Renal pelvis (tissue), 4 donors: ENCODE measurements around the gene FOSB. TPM values are rescaled to one million over a fixed set of nuclear protein-coding genes. Genes with fewer than 3 reads are reported as not detected.

Source experiments
- DNase-seq: peaks from one replicate; pipeline ENCODE4 v3.0.0-alpha.2; 2013
- polyA plus RNA-seq, 3 donors: library from polyadenylated mRNA; unstranded; fragments of 120-200 nt; gene quantifications; one replicate each; pipeline ENCODE4 v1.2.1, GENCODE V29; 2013; ENCODE audit not compliant: insufficient read length in 3 of 3

The FOSB gene
- polyA plus RNA-seq, 3 donors, result 9.8 to 13.1 (median 11.1) TPM

DNA sequence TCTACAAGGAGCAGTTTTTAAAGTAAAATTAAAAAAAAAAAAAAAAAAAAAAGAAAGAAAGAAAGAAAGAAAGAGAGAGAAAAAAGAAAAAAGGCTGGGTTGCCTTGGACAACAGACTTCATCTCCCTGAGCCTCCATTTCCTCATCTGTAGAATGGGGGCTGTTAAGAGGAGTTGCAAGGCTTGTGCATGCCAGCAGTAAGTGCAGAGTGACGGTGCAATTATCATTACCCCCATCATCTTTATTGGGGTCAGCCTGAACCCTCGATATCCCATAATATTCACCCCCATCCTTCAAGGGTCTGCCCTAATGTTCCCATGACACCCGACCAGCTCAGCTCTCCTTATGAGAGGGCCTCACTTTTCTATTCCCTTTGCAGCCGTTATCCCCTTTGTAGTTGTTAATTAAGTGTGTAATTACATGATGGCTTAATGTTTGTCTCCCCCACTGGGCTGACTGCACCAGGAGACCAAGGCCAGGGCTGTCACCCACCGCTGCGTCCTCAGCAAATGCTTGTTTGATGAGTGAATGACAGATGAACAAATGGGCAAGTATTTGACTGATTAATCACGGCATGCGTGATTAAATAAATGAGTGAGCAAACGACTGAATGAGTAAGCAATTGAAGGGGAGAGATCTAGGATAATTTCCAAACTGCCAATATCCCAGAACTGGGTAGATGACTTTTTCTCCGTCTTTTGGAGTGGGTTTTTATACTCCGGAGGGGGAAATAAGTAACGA, 10.1 kb downstream of the FOSB start:
- no peak for DNase-seq

DNA sequence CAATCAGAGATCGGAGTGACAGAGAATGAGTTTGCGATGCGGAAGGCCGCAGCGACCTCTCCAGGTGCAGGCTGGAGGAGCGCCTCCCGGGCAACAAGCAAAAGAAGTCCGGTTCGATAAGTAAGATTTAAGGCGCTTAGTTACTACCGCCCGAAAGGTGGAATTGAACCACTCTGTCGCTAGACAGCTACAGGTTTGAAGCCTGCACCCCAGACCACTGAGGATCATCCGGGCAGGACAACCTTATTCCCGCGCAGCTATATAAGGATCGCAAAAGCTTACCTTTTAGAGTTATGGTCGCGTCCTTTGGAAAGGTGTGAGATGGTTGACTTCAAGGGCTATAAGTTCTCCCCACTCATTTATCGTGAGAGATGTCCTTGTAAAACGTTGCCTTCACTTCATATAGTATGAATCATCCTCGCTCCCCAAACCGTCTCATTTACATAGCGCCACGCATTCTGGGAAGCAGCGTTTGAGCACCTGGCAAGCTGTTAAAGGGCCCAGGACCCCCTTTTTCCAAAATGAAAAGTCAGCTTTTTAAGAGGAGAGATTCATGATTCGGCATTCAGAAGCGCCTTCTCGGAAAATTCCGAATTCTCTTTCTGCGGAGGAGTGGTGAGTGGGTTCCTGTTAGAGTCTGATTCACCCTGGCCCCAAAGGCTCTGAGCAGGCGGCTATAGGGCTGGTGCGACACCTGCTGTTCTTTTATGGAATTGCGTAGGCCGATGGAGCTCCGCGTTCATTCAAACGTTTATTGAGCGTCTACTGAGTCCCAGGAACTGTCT, 10.8 kb downstream of the FOSB start:
- peak; percentile 80 for DNase-seq

DNA sequence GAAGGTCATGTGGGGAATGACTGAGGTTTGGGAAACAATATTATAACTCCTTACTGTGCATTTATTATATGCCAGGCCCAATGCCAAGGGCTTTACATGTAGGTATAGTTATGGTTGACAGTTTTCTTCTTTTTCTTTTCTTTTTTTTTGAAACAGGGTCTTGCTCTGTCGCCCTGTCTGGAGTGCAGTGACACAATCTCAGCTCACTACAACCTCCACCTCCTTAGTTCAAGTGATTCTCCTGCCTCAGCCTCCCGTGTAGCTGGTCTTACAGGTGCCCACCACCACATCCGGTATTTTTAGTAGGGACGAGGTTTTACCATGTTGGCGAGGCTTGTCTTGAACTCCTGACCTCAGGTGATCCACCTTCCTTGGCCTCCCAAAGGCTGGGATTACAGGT, 15.2 kb downstream of the FOSB start:
- no peak for DNase-seq

DNA sequence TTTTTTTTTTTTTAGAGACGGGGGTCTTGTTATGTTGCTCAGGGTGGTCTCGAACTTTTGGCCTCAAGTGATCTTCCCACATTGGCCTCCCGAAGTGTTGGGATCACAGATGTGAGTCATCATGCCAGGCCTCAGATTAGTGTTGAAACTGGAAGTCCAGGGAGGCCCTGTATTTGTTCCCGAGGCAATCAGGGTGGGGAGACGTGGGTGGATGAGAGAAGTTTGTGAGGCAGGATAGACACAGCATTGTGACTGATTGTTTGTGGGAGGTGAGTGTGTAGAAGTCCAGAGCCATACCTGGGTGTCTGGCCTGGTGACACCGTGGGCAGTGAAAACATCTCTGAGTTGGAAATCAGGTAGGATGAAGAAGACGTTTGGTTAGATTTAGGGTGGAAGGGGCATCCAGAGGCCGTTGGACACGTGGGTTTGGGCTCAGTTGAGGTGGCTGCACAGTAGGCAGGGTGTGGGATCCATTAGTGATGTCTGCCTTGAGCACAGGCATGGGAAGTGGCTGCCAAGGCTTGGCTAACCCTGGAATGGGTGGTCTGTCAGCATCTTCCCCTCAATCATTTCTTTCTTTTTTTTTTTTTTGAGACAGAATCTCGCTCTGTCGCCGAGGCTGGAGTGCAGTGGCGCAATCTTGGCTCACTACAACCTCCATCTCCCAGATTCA, 16.6 kb downstream of the FOSB start:
- DNase-seq, result no peak

DNA sequence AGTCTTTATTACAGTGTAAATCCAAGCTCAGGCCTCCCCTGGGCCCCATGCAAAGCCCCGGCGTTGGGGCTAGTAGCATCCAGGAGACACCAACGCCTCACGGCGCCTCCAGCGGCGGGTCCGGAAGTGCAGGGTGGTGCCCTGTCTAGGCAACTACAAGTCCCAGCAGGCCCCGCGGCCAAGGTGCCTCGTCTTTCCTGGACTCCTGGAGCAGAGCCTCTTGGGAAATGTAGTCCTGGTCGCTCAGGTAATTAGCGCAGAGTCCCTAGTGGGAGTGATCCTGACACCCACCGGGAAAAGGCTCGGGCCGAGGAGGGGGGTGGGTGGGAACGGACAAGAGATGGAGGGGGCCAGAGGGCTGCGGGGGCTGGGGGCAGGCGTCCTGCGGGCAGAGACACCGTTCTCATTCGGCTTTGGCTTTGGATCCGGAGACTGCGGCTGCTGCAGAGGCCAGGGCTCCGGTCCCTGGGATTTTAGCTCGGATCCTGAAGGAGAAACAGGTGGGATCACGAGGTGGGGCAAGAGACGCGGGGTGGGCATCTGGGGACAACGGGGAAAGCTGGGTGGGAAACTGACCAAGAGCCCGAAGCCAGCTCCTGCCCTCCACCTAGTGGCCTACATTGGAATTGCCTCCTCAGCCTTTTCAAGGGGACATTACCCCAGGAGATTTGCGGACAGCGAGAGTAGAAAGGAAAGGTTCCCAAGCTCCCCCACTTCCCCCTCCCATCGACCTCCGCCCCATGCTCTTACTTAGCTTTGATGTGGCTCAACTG, 17.7 kb downstream of the FOSB start:
- peak; percentile 89 for DNase-seq

DNA sequence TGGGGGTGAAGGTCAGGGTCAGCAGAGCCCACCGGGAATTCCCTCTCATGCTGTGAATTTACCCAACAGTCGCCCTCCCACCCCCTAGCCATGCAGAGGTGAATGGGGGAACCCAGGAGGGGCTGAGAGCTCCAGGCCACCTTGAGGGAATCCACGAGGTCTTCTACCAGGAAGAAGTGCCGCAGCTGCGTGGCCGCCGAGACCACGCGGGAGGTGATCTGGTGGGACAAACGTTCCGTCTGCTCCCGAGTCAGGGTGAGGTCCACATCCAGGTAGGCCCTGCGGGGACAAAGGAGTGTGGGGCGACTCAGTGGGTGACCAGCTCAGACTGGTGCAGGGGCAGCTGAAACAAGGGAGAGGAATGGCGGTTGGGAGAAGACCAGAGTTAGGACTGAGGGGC, 20.9 kb downstream of the FOSB start:
- DNase-seq, result no peak

DNA sequence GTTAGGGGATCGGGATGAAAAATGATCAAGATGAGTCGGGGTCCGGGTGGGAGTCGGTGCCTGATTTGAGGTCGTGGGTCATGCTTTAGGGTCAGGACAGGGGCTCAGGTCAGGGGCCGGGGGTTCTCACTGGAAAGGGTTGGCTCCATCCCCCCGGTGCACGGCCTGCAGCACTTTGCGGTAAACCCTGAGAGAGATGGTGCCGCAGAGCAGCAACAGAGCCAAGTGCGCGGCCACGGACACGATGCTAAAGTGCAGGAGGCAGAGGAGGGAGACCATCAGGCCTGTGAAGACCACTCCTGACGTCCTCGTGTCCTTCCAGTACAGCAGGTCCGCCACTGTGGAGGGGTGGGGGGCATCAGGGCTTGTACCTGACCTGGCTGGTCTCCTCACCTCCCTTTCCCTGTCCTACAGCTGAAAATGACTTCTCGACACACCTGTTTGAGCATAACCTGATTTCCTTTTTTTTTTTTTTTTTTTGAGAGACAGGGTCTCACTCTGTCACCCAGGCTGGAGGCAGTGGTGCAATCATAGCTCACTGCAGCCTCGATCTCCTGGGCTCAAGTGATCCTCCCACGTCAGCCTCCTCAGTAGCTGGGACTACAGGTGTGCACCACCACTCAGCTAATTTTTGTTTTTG, 21.5 kb downstream of the FOSB start:
- no peak for DNase-seq

DNA sequence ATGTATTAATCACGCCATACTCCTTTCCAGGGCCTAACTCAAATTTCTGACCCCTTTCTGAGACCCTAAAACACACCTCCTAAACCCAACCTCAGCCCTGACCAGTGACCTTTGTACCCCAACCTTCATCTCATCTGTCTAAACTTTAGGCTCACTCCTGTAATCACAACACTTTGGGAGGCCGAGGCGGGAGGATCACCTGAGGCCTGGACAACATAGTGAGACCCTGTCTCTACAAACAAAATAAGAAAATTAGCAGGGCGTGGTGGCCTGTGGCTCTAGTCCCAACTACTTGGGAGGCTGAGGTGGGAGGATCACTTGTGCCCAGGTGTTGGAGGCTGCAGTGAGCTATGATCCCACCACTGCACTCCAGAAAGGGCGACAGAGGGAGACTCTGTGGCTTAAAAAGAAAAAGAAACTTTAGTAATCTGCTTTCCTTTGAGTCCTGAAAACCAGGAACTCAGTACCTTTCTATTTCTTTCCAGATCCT, 24.4 kb downstream of the FOSB start:
- no peak for DNase-seq

DNA sequence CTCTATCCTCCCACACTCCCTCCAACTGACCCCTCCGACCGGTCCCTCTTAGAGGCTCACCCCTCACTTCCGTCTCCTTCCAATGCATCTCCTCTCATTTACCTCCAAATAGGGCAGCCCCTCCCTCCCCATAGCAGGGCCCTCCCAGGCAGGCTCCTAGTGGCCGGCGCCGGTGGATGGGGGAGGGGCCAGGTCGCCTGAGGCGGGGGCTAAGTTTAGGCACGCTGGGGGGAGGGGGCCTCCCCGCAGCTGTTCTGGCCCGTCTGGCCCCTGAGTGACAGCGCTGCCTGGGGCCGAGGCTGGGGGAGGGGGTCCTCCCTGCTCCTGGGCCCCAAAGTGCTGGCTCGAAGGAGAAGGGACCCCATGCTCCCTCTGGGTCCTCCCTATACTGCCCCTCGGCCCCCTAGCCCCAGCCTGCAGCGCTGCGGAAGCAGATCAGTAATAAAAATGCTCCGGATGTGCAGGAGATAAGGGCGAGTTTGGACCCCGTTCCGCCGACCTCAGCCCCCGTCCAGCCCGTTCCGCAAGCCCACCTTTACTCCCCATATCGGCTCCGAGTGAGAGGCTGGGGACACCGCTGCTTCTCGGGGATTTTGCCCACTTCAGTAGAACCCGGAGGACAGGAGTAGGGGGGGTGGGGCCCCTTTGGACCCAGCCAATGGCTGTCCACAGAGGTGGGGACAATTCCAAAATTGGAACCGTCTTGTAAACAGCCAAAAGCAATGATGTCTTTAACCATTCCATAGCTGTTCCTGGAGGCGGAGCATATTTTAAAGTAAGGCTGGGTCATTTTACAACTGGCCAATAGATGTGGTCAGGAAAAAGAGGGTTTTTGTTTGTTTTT, 25.1 kb downstream of the FOSB start:
- peak; percentile 60 for DNase-seq

DNA sequence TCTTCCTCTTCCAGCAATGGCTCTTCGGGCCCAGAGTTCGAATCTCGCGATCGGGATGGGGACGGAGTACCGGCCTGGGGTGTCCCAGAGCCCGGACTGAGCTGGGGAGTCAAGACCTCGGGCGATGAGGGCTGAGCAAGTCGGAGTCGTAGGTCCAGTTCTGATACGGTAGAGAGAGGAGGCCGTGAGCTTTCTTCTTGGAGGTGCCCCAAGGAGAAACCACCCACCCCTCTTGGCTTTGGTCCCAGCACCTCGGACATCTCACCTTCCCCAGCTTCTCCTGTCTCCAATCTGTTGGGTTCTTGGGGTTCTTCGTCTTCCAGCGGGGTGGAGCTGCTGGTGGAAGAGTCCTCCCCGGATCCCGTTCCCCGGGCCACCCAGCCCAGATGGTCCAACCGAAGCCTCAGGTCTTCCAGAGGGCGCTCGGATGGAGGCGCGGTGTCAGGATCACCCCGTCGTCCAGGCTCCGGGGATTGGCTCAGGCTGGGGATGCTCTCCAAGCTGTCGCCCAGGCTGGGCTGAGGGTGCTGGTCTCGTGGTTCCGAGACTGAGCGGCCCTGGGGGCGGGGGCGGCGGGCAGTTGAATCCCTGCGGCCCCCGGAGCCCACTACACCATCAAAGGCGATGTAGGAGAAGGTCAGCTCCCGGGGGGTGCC, 26.6 kb downstream of the FOSB start:
- no peak for DNase-seq

DNA sequence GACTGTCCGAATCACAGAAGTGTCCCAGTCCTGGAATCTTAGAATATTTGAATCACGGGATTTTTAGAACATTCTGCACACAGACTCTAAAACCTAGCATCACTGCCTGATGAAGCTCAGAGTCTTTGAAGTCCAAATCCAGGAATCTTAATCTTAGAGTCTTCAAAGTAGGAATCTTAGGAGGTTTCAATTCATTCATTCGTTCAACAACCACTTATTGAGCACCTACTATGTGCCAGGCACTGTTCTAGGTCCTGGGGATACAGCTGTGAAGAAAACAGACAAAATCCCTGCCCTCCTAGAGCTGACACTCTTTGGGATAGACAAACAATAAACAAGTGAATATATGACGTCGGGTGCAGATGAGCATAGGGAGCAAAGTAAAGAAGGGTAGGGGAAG, 27.4 kb downstream of the FOSB start:
- DNase-seq, result no peak

DNA sequence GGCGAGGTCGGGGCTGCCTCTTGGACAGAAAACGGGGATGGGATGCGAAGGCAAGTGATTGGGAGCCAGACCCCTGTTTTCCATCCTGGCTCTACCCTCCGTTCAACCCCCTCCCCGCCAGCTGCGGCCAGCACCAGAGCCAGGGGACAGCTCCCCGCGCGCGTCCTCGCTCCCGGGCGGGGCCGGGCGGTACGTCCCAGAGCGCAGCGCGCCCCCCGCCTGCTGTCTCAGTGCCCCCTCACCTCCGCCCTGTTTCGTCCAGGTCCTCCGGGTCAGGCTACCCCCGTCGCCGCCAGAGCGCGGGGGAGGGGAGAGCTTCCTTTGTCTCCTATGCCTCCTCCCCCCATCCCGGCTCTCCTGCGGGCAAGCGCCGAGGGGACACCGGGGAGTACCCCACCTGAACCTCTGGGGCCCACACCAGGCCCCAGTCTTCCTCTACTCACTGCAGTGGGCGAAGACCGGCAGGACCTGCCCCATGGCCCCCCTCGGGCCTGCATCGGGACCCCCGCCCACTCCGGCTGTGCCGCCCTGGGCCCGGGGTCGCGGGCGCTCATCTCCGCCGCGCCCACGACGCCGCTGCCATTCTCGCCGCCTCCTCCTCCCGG, 28.7 kb downstream of the FOSB start:
- peak; percentile 53 for DNase-seq

DNA sequence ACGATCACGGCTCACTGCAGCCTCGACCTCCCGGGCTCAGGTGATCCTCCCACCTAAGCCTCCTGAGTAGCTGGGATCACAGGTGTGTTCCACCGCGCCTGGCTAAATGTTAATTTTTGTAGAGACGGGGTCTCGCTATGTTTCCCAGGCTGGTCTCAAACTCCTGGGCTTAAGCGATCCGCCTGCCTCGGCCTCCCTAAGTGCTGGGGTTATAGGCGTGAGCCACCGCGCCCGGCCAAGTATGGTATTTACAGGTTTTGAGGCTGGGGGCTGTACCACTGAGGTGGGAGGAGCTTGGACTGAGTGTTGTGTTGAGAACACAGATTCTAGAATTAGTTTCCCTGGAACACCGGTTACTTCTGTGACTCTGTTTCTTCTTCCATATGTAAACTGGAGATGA, 30.0 kb downstream of the FOSB start:
- DNase-seq, result no peak

DNA sequence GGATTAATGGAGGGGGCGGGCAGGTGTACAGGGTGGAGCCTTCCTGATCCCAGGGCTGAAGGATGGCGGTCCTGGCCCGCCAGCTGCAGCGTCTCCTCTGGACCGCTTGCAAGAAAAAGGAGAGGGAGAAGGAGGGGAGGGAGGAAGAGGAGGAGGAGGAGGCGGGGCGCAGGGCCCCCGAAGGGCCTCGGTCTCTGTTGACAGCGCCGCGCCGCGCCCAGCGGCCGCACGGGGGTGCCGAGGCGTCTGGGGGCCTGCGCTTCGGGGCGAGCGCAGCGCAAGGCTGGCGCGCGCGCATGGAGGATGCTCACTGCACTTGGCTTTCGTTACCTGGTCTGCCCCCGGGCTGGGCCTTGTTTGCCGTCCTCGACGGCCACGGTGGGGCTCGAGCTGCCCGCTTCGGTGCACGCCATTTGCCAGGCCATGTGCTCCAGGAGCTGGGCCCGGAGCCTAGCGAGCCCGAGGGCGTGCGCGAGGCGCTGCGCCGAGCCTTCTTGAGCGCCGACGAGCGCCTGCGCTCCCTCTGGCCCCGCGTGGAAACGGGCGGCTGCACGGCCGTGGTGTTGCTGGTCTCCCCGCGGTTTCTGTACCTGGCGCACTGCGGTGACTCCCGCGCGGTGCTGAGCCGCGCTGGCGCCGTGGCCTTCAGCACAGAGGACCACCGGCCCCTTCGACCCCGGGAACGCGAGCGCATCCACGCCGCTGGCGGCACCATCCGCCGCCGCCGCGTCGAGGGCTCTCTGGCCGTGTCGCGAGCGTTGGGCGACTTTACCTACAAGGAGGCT, 30.8 kb downstream of the FOSB start, which contains the start of gene PPM1N:
Gene PPM1N, plus strand, starts transcription at position 33 of the 785 bp plus-strand sequence. Its CDS starts 30 bp downstream, at position 63.
- no peak for DNase-seq

DNA sequence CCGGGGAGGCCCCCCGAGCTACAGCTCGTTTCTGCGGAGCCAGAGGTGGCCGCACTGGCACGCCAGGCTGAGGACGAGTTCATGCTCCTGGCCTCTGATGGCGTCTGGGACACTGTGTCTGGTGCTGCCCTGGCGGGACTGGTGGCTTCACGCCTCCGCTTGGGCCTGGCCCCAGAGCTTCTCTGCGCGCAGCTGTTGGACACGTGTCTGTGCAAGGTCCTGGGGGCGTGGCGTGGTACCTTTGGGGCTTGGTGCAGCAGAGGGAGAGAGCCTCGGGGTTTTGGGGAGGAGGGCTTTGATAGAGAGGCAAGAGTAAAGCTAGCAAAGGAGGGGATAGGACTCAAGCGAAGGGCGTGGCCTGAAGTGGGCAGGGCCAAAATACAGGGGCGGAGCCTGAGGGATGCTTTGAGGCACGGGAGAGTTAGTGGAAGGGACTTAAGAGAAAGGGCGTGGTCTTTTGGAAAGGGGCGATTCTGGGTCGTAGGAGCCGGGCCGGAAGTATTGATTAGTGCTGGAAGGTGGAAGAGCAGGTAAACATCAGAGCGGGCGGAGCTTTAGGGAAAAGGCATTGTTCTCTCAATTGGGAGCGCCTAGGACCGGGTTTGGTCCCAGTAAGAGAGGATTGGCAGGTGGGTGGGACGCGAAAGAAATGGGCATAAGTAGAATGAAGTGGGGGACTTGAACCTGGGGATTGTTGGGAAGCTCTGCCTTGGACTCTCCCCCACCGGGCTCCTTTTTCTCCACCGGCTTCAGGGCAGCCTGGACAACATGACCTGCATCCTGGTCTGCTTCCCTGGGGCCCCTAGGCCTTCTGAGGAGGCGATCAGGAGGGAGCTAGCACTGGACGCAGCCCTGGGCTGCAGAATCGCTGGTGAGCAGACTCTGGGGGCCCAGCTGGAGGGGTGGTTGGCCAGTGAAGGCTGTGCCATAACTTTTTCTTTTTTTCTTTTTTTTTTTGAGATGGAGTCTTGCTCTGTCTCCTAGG, 31.7 kb downstream of the FOSB start:
- no peak for DNase-seq

DNA sequence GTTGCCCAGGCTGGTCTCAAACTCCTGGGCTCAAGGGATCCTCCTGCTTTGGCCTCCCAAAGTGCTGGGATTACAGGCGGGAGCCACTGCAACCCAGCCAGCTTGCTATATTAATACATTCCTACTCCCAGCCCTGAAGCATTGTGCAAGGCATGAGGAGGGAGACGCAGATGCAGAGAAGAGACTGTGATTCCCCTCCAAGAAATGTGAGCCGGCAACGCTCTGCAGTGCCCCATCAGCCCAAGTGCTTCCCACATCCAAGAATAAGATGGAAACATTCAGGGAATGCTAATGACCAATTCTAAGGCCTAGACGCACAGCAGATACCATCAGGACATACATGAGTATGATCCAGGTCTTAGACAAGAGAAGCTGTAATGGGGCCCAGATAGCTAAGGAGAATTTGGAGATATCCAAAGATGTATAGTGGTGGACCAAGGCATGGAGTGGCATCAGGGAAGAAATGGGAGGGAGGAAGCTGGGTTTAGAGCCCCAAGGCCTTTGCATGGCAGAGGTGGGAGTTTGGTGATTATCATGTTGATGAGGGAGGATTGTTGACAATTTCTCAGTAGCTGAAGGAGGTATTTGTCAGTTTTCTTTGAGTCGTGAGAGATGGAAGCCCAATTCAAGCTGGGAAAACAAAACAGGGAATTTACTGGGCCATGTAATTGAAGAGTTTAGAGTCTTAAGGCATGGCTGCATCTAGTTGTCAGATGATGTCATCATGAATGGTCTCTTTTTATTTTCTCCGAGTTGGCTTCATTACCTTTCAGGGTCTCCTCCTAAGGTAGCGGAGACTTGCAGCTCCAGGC, 33.3 kb downstream of the FOSB start:
- DNase-seq, result no peak

DNA sequence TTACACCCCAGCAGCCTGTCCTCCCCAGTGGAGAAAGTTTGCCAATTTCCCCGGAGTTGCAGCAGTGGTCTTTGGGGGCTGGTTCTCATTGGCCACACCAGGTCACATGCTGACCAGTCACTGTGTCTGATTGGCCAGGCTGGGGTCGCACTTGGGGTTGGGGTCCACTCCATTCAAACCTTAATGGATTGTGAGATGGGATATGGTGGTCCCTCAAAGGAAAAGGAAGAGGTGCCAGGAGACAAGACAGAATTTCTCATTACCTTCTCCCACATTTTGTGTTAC, 33.9 kb downstream of the FOSB start:
- no peak for DNase-seq
